Measurements from ENCODE around the gene GRM8. TPM values are rescaled to one million over a fixed set of nuclear protein-coding genes. Genes with fewer than 3 reads are reported as not detected.

Gene GRM8
- total and polyA plus RNA-seq, 10 of the 15 experiments (the other 5 are each of a cell fraction or from before 2014, with no cell fraction given): 0.33 to 7.1 (median 0.45) TPM; not detected in 2

GRCh38 chr7:127040042-127040441 is 212.7 kb downstream of the GRM8 start:
- Histone ChIP-seq H3K27me3 (replicated peaks in 1 of 2; ENCODE audit: control insufficient read depth in 2 of 2, insufficient read depth in 2 of 2, low read length in 1 of 2) (no peaks in the 10 kb centered on the region), H3K4me3 (no peak overlapping the region), H2AFZ (ENCODE audit: control insufficient read depth, low read depth, low read length) (no peak overlapping the region), H3K79me2 (ENCODE audit: control insufficient read depth, insufficient read depth, low read length) (no peaks in the 10 kb centered on the region), H3K4me2 (ENCODE audit: control insufficient read depth, insufficient read depth) (no peak overlapping the region), H3K9me3 (replicated peaks; ENCODE audit: control insufficient read depth, insufficient read depth, low read length) (no peaks in the 10 kb centered on the region), H3K27ac (ENCODE audit: control insufficient read depth, insufficient read depth) (no peak overlapping the region), H4K20me1 (ENCODE audit: control insufficient read depth, insufficient read depth) (no peaks in the 10 kb centered on the region), H3K4me1 (ENCODE audit: control insufficient read depth, insufficient read depth, low read length) (no peaks in the 10 kb centered on the region), H3K9ac (ENCODE audit: control insufficient read depth, insufficient read depth, low read length) (no peak overlapping the region), H3K36me3 (ENCODE audit: control insufficient read depth in 2 of 2, insufficient read depth in 2 of 2, low read length in 1 of 2) (no peaks in the 10 kb centered on the region)
- ATAC-seq: no peak
- intact Hi-C loops (cut with micrococcal nuclease; ENCODE audit: unreplicated experiment) (no loop called here), in situ Hi-C loops (cut with MboI) (no loop called here)
- no TSS peak for BruUV-seq (replicated peaks)
- TF ChIP-seq ZBED1 (IDR thresholded peaks at IDR 0.05; ENCODE audit: borderline replicate concordance) (no peak), IKZF2 (IDR thresholded peaks at IDR 0.05) (no peak), SMAD1 (IDR thresholded peaks at IDR 0.05; ENCODE audit: low read depth, partially characterized antibody) (no peak), EGR1 (IDR thresholded peaks at IDR 0.05; ENCODE audit: borderline replicate concordance in 1 of 2, low read depth in 2 of 2, low read length in 2 of 2) (no peak), KDM1A (IDR thresholded peaks at IDR 0.05; ENCODE audit: borderline replicate concordance) (no peak), RELA (IDR thresholded peaks at IDR 0.05; ENCODE audit: borderline replicate concordance, partially characterized antibody) (no peak), PAX8 (IDR thresholded peaks at IDR 0.05) (no peak), ELK1 (IDR thresholded peaks at IDR 0.05; ENCODE audit: low read depth, low read length) (no peak), ZNF592 (IDR thresholded peaks at IDR 0.05) (no peak), MYB (IDR thresholded peaks at IDR 0.05; ENCODE audit: borderline replicate concordance, low read depth, low read length) (no peak), BCL3 (IDR thresholded peaks at IDR 0.05; ENCODE audit: borderline replicate concordance, insufficient read depth, low read depth, low read length, poor library complexity, severe bottlenecking) (no peak), POU2F2 (IDR thresholded peaks at IDR 0.05; ENCODE audit: borderline replicate concordance, low read depth, low read length) (no peak), YY1 (IDR thresholded peaks at IDR 0.05; ENCODE audit: low read depth, low read length) (no peak)
- TF ChIP-seq, protein P1, sequence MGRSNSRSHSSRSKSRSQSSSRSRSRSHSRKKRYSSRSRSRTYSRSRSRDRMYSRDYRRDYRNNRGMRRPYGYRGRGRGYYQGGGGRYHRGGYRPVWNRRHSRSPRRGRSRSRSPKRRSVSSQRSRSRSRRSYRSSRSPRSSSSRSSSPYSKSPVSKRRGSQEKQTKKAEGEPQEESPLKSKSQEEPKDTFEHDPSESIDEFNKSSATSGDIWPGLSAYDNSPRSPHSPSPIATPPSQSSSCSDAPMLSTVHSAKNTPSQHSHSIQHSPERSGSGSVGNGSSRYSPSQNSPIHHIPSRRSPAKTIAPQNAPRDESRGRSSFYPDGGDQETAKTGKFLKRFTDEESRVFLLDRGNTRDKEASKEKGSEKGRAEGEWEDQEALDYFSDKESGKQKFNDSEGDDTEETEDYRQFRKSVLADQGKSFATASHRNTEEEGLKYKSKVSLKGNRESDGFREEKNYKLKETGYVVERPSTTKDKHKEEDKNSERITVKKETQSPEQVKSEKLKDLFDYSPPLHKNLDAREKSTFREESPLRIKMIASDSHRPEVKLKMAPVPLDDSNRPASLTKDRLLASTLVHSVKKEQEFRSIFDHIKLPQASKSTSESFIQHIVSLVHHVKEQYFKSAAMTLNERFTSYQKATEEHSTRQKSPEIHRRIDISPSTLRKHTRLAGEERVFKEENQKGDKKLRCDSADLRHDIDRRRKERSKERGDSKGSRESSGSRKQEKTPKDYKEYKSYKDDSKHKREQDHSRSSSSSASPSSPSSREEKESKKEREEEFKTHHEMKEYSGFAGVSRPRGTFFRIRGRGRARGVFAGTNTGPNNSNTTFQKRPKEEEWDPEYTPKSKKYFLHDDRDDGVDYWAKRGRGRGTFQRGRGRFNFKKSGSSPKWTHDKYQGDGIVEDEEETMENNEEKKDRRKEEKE (IDR thresholded peaks at IDR 0.05): no peak
- no peak for FAIRE-seq
- RAD21 ChIA-PET (ENCODE audit: unreplicated experiment): interaction anchor here (0.7 kb wide), 1 partner anchor 106 kb away, joined by 3 read pairs; no protein-coding TSS in a partner anchor
- no peak for DNase-seq (ENCODE audit: low read depth, low spot score)
- SMC1A ChIA-PET (ENCODE audit: uncharacterized antibody, unreplicated experiment): interaction anchor here (0.5 kb wide), 1 partner anchor 931 kb away, joined by 3 read pairs; no protein-coding TSS in a partner anchor
- POLR2A ChIA-PET: no interaction called here
- CTCF ChIA-PET: no interaction called here
- 32% methylated on average over 2 of the region's 2 CpGs for WGBS (ENCODE audit: insufficient coverage, insufficient replicate concordance, low lambda C conversion rate, missing lambda C conversion rate)

Data from GM12878 (cell line).